GM12892 (cell line): ENCODE data around the gene ACER1.

Source experiments
- POLR2AphosphoS5 ChIP-seq: IDR thresholded peaks from 2 replicates; pipeline ENCODE4 v1.6.1; 2011; ENCODE audit warnings: low read depth, low read length, control low read depth
- TAF1 ChIP-seq: IDR thresholded peaks from 2 replicates; pipeline ENCODE4 v1.6.1; 2011; ENCODE audit warnings: low read depth, mild to moderate bottlenecking, control low read depth, low read length, borderline replicate concordance

DNA sequence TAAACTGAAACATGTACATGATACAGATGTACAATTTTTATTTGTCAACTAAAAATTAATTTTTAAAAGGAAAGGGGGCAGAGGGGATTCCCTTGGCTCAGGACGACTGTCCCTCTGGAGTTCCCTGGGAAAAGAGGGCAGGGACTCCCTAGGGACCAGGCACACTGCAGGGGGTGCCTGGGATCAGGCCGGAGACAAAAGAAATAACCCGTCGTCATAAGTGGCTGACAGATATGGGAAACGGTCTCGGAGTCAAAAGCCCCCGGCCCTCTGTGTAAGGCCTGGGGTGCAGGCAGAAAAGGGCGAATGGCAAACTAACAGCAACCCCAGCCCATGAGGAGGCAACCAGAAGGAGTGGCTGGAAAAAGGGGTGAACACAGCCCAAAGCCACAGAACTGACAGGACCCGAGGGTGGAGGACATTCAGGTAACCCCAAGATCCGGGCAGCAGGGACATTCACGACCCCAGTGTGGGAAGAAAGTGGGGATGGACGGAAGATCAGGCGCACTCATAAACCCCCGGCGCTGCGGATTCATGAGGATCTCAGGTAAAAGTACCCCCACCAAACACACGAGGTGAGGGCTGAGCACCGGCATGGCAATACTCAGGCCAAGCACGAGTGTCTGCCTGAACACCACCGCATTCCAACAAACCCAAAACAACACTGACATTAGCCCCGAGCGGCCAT, 60.4 kb downstream of the ACER1 start:
- TF ChIP-seq TAF1 (no peak), POLR2AphosphoS5 (no peak)
